Measurements from ENCODE around the gene SYN1. TPM values are rescaled to one million over a fixed set of nuclear protein-coding genes. Genes with fewer than 3 reads are reported as not detected.

SYN1 gene
- total RNA-seq, 1 donor from 2014 or later, result 5.7 TPM

DNA sequence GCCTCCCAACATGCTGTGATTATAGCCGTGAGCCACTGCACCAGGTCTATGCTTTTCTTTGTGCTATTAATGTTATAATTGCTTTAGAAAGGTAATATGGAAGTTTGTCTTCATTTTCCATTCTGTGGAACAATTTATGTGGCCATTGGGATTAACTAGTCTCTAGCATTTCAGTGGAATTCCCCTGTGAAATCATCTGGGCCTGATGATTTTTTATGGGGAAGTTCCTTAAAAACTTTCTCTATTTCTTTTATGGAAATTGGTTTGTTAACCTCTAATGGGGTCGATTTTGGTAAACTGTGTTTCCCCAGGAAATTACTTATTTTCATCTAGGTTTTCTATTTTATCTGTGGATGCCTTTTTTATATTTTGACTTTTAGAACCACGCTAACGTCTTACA lies 26.1 kb downstream of the SYN1 start:
- Histone ChIP-seq H3K27ac (no peak overlapping the region), H3K27me3 (no peaks in the 10 kb centered on the region), H3K9me3 (peaks cover 10 to 23% of the 10 kb centered on the region in 2 donors), H3K4me1 (peaks cover 0 to 2% of the 10 kb centered on the region in 2 donors), H3K4me3 (no peak overlapping the region), H3K36me3 (no peaks in the 10 kb centered on the region)
- no peak for DNase-seq (ENCODE audit: low spot score in 2 of 2)
- TF ChIP-seq, protein P1, sequence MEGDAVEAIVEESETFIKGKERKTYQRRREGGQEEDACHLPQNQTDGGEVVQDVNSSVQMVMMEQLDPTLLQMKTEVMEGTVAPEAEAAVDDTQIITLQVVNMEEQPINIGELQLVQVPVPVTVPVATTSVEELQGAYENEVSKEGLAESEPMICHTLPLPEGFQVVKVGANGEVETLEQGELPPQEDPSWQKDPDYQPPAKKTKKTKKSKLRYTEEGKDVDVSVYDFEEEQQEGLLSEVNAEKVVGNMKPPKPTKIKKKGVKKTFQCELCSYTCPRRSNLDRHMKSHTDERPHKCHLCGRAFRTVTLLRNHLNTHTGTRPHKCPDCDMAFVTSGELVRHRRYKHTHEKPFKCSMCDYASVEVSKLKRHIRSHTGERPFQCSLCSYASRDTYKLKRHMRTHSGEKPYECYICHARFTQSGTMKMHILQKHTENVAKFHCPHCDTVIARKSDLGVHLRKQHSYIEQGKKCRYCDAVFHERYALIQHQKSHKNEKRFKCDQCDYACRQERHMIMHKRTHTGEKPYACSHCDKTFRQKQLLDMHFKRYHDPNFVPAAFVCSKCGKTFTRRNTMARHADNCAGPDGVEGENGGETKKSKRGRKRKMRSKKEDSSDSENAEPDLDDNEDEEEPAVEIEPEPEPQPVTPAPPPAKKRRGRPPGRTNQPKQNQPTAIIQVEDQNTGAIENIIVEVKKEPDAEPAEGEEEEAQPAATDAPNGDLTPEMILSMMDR (IDR thresholded peaks at IDR 0.05), result no peak
- intact Hi-C loops (cut with DNase I), result no loop called here

GRCh38 chrX:47590984-47591383 lies 28.7 kb downstream of the SYN1 start:
- Histone ChIP-seq H3K9me3 (no peaks in the 10 kb centered on the region), H3K4me1 (peaks cover 0 to 2% of the 10 kb centered on the region in 2 donors), H3K36me3 (no peaks in the 10 kb centered on the region), H3K27me3 (no peaks in the 10 kb centered on the region), H3K4me3 (no peak overlapping the region), H3K27ac (no peak overlapping the region)
- TF ChIP-seq, protein P1 (IDR thresholded peaks at IDR 0.05), result no peak
- peak in 1 of 2 donors; percentile 56 for DNase-seq (ENCODE audit: low spot score in 2 of 2)
- intact Hi-C loops (cut with DNase I), result no loop called here

- peak in 1 of 2 donors; percentile 63 for DNase-seq (ENCODE audit: low spot score in 2 of 2)
- peaks cover 0 to 3% of the 10 kb centered on the region in 2 donors for H3K4me1 ChIP-seq
- peaks cover 5 to 7% of the 10 kb centered on the region in 2 donors for H3K36me3 ChIP-seq
- H3K4me3 ChIP-seq, result no peak overlapping the region
- H3K27ac ChIP-seq, result no peak overlapping the region
- TF ChIP-seq, protein P1 (IDR thresholded peaks at IDR 0.05), result no peak
- H3K9me3 ChIP-seq, result no peaks in the 10 kb centered on the region
- intact Hi-C loops (cut with DNase I), result no loop called here
- no peaks in the 10 kb centered on the region for H3K27me3 ChIP-seq
These were observed 31.5 kb downstream of the SYN1 start for GRCh38 chrX:47587906-47588735.

DNA sequence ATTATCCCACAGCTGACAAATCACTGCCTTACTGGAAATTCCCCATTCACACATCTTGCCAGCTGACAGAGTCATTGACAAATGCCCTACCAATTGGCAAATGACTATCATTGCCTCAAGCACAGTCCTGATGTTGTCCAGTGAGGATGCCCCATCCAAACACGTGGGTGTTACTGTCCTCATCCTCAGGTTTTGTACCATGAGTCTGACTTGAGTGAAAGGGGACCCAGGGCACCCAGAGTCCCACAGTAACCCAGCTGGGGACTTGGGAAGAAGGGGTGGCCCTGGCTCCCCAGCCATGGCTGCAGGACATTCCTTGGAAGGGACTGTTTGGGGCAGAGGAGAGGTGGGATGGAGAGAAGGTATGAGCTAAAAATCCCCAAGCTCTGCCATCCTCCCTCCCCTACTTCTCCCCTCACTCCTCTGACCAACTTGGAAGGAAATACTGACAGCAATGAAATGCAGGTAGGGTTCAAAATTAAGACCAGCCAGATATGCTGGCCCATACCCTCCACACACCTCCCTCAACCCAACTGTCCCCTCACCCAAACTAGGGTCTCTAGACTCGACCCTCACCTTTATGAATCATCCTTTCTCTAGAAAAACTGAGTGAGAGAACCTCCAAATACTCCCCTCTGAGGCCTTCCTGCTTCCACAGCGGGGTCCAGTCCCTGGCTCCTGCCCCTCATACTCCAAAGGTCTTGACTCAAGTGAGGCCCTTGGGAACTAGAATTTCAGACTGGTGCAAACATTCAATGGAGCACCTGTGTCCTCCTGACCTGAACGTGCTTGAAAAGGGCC lies 32.4 kb downstream of the SYN1 start:
- Histone ChIP-seq H3K36me3 (peaks cover 5 to 7% of the 10 kb centered on the region in 2 donors), H3K4me3 (no peak overlapping the region), H3K27ac (no peak overlapping the region), H3K27me3 (no peaks in the 10 kb centered on the region), H3K4me1 (peaks cover 0 to 3% of the 10 kb centered on the region in 2 donors), H3K9me3 (no peaks in the 10 kb centered on the region)
- peak in 1 of 2 donors; percentile 48 for DNase-seq (ENCODE audit: low spot score in 2 of 2)
- intact Hi-C loops (cut with DNase I), result no loop called here
- TF ChIP-seq, protein P1 (IDR thresholded peaks at IDR 0.05), result no peak

DNA sequence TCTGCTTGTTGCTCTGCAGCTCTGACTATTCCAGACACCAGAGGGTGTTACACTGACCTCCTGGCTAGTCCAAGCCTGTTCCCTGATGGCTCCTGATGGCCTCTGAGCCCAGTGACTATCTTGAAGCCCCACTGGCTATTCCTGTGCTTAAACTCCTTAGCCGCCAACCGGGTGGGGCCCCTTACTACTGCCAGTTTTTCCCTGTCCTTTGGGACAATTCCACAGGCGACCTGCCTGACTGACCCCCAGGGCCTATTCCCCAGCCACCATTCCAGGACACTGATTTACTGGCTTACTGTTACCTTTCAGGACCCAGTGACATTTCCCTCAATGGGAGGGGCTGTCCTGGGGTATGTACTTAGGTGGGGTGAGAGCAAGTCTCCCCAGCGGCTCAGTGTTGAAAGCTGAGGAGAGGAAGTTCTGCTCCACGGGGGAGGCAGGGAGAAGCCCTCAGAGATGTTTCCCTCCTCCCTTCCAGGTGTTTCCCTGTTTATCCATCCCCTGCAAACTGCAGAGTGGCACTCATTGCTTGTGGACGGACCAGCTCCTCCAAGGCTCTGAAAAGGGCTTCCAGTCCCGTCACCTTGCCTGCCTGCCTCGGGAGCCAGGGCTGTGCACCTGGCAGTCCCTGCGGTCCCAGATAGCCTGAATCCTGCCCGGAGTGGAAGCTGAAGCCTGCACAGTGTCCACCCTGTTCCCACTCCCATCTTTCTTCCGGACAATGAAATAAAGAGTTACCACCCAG lies 33.4 kb downstream of the SYN1 start:
- Histone ChIP-seq H3K36me3 (peaks cover 5 to 7% of the 10 kb centered on the region in 2 donors), H3K27me3 (no peaks in the 10 kb centered on the region), H3K9me3 (no peaks in the 10 kb centered on the region), H3K4me3 (no peak overlapping the region), H3K4me1 (peaks cover 0 to 3% of the 10 kb centered on the region in 2 donors), H3K27ac (peak overlapping the region in 1 of 2 donors; percentile 48)
- TF ChIP-seq, protein P1 (IDR thresholded peaks at IDR 0.05), result no peak
- intact Hi-C loops (cut with DNase I), result no loop called here
- DNase-seq (ENCODE audit: low spot score in 2 of 2), result peak in 1 of 2 donors; percentile 48

Measured in ascending aorta (tissue), 2 donors.